Spinal cord (tissue), 10 donors: ENCODE measurements around the gene AGT. TPM values are rescaled to one million over a fixed set of nuclear protein-coding genes. Genes with fewer than 3 reads are reported as not detected.

Experiments used
- DNase-seq, 6 donors: peaks; one replicate each; pipeline versions ENCODE4 v3.0.0 to v3.0.0-alpha.2; 2013 to 2015; ENCODE audit warnings: low spot score in 6 of 6, low read depth in 4 of 6
- H3K27ac ChIP-seq: one replicate; pipeline ENCODE4 v1.5.1; 2013; ENCODE audit warnings: low read depth, low read length, control low read depth
- H3K27me3 ChIP-seq: one replicate; pipeline ENCODE4 v1.6.1; 2013; ENCODE audit warnings: low read length; ENCODE audit not compliant: control insufficient read depth, insufficient read depth
- H3K36me3 ChIP-seq: one replicate; pipeline ENCODE4 v1.6.1; 2013; ENCODE audit warnings: low read length; ENCODE audit not compliant: control insufficient read depth, insufficient read depth
- H3K4me1 ChIP-seq: one replicate; pipeline ENCODE4 v1.6.1; 2013; ENCODE audit warnings: low read length; ENCODE audit not compliant: control insufficient read depth, insufficient read depth
- H3K4me3 ChIP-seq: one replicate; pipeline ENCODE4 v1.5.1; 2013; ENCODE audit warnings: low read depth, low read length, control low read depth
- H3K9me3 ChIP-seq: one replicate; pipeline ENCODE4 v1.6.1; 2013; ENCODE audit warnings: low read length; ENCODE audit not compliant: control insufficient read depth, insufficient read depth
- WGBS: methylation state at CpG from one replicate; pipeline ENCODE4 v1.1.5; 2013; ENCODE audit warnings: missing lambda C conversion rate; ENCODE audit not compliant: insufficient coverage; 5-methylcytosine and 5-hydroxymethylcytosine counted together
- polyA plus RNA-seq, 2 donors: library from polyadenylated mRNA; unstranded; fragments of 120-200 nt; gene quantifications; one replicate each; pipeline ENCODE4 v1.2.1, GENCODE V29; 2013; ENCODE audit not compliant: insufficient read length in 2 of 2
- total RNA-seq, 2 donors: library from RNA; depleted of rRNA in 1 of 2; stranded (reverse); fragments of 120-200 nt in 1 of 2; fragments of >200 nt in 1 of 2; gene quantifications; one replicate each; pipeline versions ENCODE4 v1.2.3 to v1.2.4, GENCODE V29; 2013 to 2014
- donor health status: healthy.

Gene AGT
- total and polyA plus RNA-seq, 4 donors: 155 to 452 (median 249) TPM

DNA sequence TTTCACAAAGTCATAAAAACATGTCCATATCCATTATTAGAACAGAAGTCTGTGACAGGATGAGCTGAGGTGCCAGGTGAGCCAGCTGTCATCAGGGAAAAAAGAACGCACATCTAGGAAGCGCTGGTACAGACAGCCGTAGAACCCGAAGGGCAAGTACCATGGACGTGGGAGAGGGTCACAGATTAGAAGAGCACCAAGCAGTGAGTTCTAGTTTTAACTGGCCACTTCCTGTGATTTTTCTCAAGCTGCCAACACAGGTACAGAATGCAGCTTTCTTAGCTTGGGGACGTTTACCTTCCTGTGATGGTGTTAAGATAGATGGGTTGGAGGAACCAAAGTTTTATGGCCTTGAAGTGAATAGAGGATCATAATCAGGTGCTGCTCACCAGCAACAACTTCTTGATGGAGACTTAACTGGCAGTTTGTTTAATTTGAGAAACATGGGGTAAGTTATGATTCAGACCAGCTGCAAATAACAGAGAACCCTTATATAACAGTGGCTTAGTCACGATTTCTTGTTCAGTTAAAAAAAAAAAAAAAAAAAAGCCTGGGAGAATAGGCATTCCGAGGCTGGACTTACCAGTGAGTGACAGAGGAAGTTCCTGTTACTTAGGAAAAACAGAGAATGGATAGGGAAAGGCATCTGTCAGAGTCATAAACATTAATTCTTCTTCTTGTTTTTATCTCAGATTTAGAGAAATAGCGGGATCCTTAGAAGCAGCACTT is 30.9 kb downstream of the AGT start:
- Histone ChIP-seq H3K36me3 (peaks cover 27% of the 10 kb centered on the region), H3K4me1 (peaks cover 16% of the 10 kb centered on the region), H3K27me3 (no peaks in the 10 kb centered on the region), H3K27ac (peak overlapping the region; percentile 19), H3K9me3 (no peaks in the 10 kb centered on the region), H3K4me3 (no peak overlapping the region)
- no peak for DNase-seq
- 90% methylated on average over 5 of the region's 9 CpGs for WGBS

DNA sequence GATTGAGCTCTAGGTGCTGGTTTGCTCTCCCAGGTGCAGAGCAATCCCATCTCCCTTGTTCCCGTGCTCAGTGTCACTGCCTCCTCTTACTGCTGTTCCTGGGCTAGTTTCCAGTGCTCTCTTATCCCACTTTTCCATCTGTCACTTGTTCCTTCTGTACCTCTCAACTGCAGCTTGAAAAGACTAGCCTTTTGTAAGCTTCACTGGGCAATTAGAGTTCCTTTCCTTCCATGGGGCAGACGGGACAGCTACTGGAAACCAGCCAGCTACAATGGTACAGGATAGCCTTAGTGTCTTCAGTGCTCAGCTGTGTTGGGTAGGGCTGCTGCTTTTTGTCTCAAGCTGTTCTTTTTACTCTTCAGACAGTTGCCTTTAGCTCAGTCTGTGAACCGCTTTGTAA is 31.6 kb downstream of the AGT start:
- Histone ChIP-seq H3K9me3 (no peaks in the 10 kb centered on the region), H3K36me3 (peaks cover 27% of the 10 kb centered on the region), H3K27me3 (no peaks in the 10 kb centered on the region), H3K4me3 (no peak overlapping the region), H3K27ac (peak overlapping the region; percentile 19), H3K4me1 (peaks cover 16% of the 10 kb centered on the region)
- peak in 5 of 6 donors; percentile 72 to 95 (median 85) for DNase-seq
- 34% methylated on average over 2 of the region's 3 CpGs for WGBS

DNA sequence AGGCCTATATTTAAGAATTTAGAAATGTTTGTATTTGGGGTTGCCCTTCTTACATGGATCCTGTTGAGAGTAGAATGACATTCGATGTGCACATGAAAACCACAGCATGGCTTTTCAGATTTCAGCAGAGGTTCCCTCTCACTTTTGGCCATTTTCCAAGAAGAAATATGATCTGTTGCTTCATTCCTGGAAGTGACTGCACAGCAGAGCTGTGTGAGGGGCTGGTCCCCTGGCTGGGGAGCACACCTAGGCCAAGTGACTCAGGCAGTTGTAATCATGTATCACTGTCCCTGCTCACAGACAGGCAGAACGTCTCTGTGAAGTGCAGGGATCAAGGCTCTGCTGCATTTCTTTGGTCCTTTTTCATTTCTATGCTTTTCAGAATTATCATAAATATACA is 32.3 kb downstream of the AGT start:
- peak in 2 of 6 donors; percentile 10 to 39 for DNase-seq
- H3K27me3 ChIP-seq: no peaks in the 10 kb centered on the region
- no peak overlapping the region for H3K4me3 ChIP-seq
- H3K27ac ChIP-seq: peak overlapping the region; percentile 19
- H3K36me3 ChIP-seq: peaks cover 22% of the 10 kb centered on the region
- no peaks in the 10 kb centered on the region for H3K9me3 ChIP-seq
- peaks cover 16% of the 10 kb centered on the region for H3K4me1 ChIP-seq
- WGBS: 40% methylated on average over 1 of the region's 2 CpGs

DNA sequence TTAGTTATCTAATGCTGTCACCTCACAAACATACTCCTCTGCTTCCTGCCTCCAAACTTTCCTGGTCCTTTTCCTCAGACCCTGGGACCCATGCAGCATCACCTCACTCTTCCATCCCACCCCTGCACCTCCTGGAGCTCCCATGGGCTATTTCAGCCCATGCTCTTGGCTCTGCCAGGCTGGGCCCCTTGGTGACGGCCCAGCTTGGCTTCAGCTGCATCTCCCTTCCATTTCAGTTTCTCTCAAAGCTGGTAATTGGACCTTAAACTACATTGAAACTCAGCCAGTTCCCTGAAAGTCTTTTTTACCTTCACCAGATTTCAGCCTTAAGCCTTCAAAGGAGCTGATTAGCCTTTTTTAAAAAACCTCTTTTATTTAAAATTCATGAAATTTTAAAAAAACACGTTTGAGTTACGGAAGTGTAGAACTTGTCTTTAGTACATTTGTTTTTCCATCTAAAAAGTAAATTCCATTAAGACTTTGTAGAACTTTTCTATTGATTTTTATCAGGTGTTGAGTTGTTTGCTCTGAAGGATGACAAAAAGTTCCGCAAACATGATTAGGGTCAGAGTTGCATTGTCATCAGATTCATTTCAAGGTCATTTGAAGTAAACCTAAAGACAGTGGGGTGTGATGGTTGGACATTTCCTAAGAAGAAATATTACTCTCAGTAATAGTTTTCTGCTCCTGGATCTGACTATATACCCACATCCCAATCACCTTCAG is 33.5 kb downstream of the AGT start:
- no peak overlapping the region for H3K4me3 ChIP-seq
- WGBS: 0% methylated on average over 1 of the region's 4 CpGs
- H3K9me3 ChIP-seq: no peaks in the 10 kb centered on the region
- peak in 1 of 6 donors; percentile 49 for DNase-seq
- H3K27ac ChIP-seq: peak overlapping the region; percentile 22
- peaks cover 23% of the 10 kb centered on the region for H3K36me3 ChIP-seq
- no peaks in the 10 kb centered on the region for H3K27me3 ChIP-seq
- H3K4me1 ChIP-seq: peaks cover 16% of the 10 kb centered on the region

DNA sequence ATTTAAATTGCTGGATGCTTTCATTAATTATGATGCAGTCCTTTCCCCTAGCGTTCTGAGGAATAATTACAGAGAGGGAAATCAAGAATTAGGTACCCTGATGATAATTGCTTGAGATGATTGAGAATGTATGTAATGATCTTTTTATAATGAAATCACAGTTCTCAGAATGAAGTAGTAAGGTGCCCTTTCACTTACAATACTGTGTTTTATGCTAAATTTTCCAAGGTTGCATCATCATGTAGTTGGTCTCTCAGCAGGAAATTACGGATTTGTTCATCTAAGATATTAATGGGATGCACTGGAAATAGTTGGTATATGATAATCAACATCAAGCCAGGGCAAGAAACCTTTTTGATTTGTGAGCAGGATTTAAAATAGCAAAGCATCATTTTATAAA is 34.1 kb downstream of the AGT start:
- no peak overlapping the region for H3K4me3 ChIP-seq
- H3K9me3 ChIP-seq: no peaks in the 10 kb centered on the region
- DNase-seq: no peak
- no peaks in the 10 kb centered on the region for H3K27me3 ChIP-seq
- no peak overlapping the region for H3K27ac ChIP-seq
- H3K36me3 ChIP-seq: peaks cover 23% of the 10 kb centered on the region
- peaks cover 16% of the 10 kb centered on the region for H3K4me1 ChIP-seq
- no CpG with 5 or more reads among the region's 2 CpGs for WGBS

DNA sequence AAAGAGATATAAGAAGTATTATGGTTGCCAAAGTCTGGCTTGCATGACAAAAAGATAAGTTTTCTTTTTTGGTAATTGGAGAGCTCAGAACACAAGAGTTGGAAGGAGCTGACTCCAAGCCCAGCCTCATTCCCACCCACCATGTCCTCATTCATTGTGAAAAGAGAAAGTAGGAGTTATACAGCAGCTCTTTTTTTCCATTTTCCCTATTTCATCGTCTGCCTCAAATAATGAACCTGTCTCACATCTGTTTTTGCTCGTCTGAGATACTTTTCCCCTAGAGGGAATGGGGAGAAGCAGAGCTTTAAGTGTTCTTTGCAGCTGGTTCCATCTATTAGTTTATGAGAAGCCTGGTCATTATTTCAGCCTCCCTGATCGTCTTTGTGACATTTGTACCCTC is 34.7 kb downstream of the AGT start:
- Histone ChIP-seq H3K36me3 (peaks cover 22% of the 10 kb centered on the region), H3K27me3 (no peaks in the 10 kb centered on the region), H3K4me1 (peaks cover 16% of the 10 kb centered on the region), H3K4me3 (no peak overlapping the region), H3K27ac (no peak overlapping the region), H3K9me3 (no peaks in the 10 kb centered on the region)
- DNase-seq: peak in 1 of 6 donors; percentile 59
- 20% methylated on average over 1 of the region's 3 CpGs for WGBS

DNA sequence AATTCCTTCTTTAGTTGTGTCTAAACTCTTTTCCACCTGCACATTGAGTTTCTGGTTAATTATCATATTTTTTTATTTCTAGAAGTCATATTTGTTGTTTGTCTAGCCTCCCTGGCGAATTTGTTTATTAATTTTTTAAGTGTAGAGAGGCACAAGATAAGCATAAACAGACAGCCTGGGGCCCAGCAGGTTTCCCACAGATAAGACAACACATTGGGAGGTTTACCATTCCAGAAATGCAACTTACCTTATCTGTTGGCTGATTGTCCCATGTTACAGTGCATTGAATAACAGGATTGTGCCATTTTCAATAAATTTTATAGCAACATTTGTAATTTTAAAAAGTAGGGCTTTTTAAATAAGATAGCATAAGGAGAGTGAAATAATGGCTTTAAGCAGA is 36.7 kb downstream of the AGT start:
- DNase-seq: no peak
- Histone ChIP-seq H3K27me3 (no peaks in the 10 kb centered on the region), H3K36me3 (peaks cover 15% of the 10 kb centered on the region), H3K4me3 (no peak overlapping the region), H3K27ac (no peak overlapping the region), H3K4me1 (peaks cover 11% of the 10 kb centered on the region), H3K9me3 (no peaks in the 10 kb centered on the region)
- WGBS: no CpG with 5 or more reads among the region's 1 CpG

DNA sequence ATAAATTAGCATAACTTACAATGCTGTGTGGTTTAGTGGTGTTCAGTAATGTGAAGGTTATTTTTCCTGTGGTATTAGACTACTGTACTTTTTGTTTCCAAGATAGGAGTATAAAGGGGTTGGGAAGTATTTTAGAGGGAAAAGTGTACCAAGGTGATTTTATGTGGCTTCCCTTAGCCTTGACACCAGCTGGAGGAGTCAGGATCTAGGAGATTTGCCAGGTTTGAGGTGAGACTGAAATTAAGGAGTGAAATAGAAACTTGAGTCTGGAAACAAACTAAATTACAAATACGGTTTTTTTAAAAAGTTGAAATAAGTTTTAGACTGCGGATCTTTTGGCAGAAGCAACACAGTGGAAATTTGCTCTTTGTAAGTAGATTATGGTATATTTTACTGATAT is 39.3 kb downstream of the AGT start:
- Histone ChIP-seq H3K4me3 (no peak overlapping the region), H3K9me3 (no peaks in the 10 kb centered on the region), H3K27ac (no peak overlapping the region), H3K36me3 (peaks cover 23% of the 10 kb centered on the region), H3K4me1 (no peaks in the 10 kb centered on the region), H3K27me3 (no peaks in the 10 kb centered on the region)
- WGBS: 100% methylated on average over 1 of the region's 2 CpGs
- no peak for DNase-seq

DNA sequence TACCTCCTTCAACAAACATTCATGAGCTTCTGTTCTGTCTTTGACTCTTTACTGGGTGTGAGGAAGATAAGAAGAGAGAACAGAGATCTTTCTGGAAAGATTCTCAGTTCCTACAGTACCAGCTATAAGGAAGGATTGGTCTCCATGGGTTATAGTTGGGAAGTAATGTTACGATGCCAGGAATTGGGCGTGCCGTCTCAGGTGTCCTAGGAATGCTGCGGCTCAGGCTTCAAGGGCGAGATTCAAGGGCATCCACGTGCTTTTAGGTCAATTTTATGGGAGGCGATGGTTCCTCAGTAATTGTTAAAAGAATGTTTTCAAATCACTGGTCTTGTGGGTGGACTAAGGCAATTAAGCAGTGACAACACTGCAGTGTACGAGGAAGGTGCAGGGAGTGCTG is 44.4 kb downstream of the AGT start:
- H3K4me1 ChIP-seq: no peaks in the 10 kb centered on the region
- no peak for DNase-seq
- H3K27me3 ChIP-seq: no peaks in the 10 kb centered on the region
- no peak overlapping the region for H3K4me3 ChIP-seq
- H3K27ac ChIP-seq: no peak overlapping the region
- WGBS: 99% methylated on average over 8 of the region's 8 CpGs
- H3K36me3 ChIP-seq: peaks cover 24% of the 10 kb centered on the region
- H3K9me3 ChIP-seq: no peaks in the 10 kb centered on the region

DNA sequence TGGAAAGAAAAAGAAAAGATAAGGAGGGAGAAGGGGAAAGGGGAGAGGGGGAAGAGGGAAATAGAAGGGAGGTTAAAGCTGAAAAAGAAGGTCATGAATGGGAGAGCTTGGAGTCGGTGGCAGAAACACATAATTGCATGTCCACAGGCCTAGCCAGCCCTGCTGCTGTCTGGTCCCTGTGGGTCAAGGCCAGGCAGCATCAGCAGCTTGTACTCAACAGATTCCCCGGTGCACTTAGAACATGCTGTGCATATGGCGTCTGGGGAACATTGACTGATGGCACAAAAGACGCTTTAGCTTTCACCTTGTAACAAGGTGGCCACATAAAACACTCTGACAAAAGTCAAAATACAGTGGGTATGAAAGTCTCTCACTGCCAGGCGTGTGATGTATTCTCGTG is 45.7 kb downstream of the AGT start:
- no peak for DNase-seq
- H3K36me3 ChIP-seq: peaks cover 27% of the 10 kb centered on the region

More for the DNA sequence above, 45.7 kb downstream of the AGT start:
- H3K27ac ChIP-seq: no peak overlapping the region
- H3K27me3 ChIP-seq: no peaks in the 10 kb centered on the region
- H3K4me1 ChIP-seq: no peaks in the 10 kb centered on the region
- 83% methylated on average over 1 of the region's 6 CpGs for WGBS
- H3K9me3 ChIP-seq: no peaks in the 10 kb centered on the region
- H3K4me3 ChIP-seq: no peak overlapping the region
